HepG2 (cell line): ENCODE results near the gene STPG4. TPM values are rescaled to one million over a fixed set of nuclear protein-coding genes. Genes with fewer than 3 reads are reported as not detected.
A peak's percentile ranks its signal among the peaks of the same experiment; 100 is the strongest.

Experiments used
- ATAC-seq: fragments of 200-7000 bp; cut with Tn5 transposase; 3 replicates; pipeline ENCODE4 v1.9.1; 2020; ENCODE audit warnings: mild to moderate bottlenecking, moderate library complexity
- BruUV-seq: library from RNA; stranded (reverse); fragments of 400-500 nt; replicated peaks from 2 replicates; lab custom pipeline; 2021; lab: Mats Ljungman, UMichigan
- CTCF ChIA-PET: fragments of 300-600 bp; formaldehyde crosslinking; extraction: SDS; loops from one replicate; lab custom pipeline; 2021; ENCODE audit warnings: low total read pairs, inconsistent platforms, low intra/inter-chr PET ratio; lab: Yijun Ruan, JAX
- POLR2A ChIA-PET: fragments of 350-600 bp; sonication (Branson Sonifier 250); formaldehyde crosslinking; loops from one replicate; lab custom pipeline; 2020; ENCODE audit warnings: antibody characterized with exemption, inconsistent platforms; lab: Yijun Ruan, JAX
- DNase-seq: peaks from one replicate; pipeline ENCODE4 v3.0.0-alpha.2; 2015; ENCODE audit warnings: low spot score
- FAIRE-seq: peaks from 3 replicates; lab custom pipeline; 2011; peaks lifted over from hg19 to GRCh38; lab: Jason Lieb, UNC
- H2AFZ ChIP-seq: one replicate; pipeline ENCODE4 v1.6.1; 2011; ENCODE audit warnings: low read length, inconsistent platforms
- H3K27ac ChIP-seq: fragments of 300-600 bp; 3 replicates; pipeline ENCODE4 v1.8.0; 2011; ENCODE audit warnings: mixed run types, mild to moderate bottlenecking, mixed read lengths, low read length, inconsistent platforms; ENCODE audit not compliant: insufficient read depth; ENCODE audit errors: extremely low read length
- H3K27me3 ChIP-seq, 2 experiments: fragments of 200-600 bp in 1 of 2; 2 replicates in 1 of 2; 3 replicates in 1 of 2; pipeline versions ENCODE4 v1.6.0 to v1.8.0; 2011; ENCODE audit warnings: low read length in 2 of 2, mild to moderate bottlenecking in 2 of 2, moderate library complexity in 2 of 2, inconsistent platforms in 1 of 2; ENCODE audit not compliant: insufficient read depth in 2 of 2, control insufficient read depth in 1 of 2
- H3K36me3 ChIP-seq, 2 experiments: fragments of 200-600 bp in 1 of 2; replicated peaks in 1 of 2; 2 replicates in 1 of 2; 3 replicates in 1 of 2; pipeline versions ENCODE4 v1.5.1 to v1.8.0; 2011; ENCODE audit warnings: low read length in 2 of 2, inconsistent platforms in 1 of 2; ENCODE audit not compliant: insufficient read depth in 2 of 2, control insufficient read depth in 1 of 2
- H3K4me1 ChIP-seq: 2 replicates; pipeline ENCODE4 v1.5.1; 2012; ENCODE audit warnings: low read length, inconsistent platforms; ENCODE audit not compliant: insufficient read depth
- H3K4me2 ChIP-seq: 2 replicates; pipeline ENCODE4 v1.6.0; 2011; ENCODE audit warnings: low read depth, low read length, inconsistent platforms
- H3K4me3 ChIP-seq, 3 experiments: fragments of 200-600 bp in 1 of 3; sonication (generic), shearing (Covaris generic) in 1 of 3; replicated peaks in 1 of 3; 2 replicates each; pipeline ENCODE4 v1.5.1; 2011 to 2016; ENCODE audit warnings: low read length in 3 of 3, inconsistent platforms in 2 of 3, low read depth in 2 of 3, mild to moderate bottlenecking in 2 of 3, control low read depth in 1 of 3, mixed read lengths in 1 of 3; ENCODE audit not compliant: insufficient read depth in 1 of 3
- H3K79me2 ChIP-seq: one replicate; pipeline ENCODE4 v1.6.1; 2011; ENCODE audit warnings: low read length, inconsistent platforms; ENCODE audit not compliant: insufficient read depth
- H3K9ac ChIP-seq: 2 replicates; pipeline ENCODE4 v1.6.0; 2011; ENCODE audit warnings: mild to moderate bottlenecking, low read depth, low read length, inconsistent platforms; ENCODE audit not compliant: insufficient read depth
- H3K9me3 ChIP-seq: 2 replicates; pipeline ENCODE4 v1.5.1; 2012; ENCODE audit warnings: mild to moderate bottlenecking, low read length
- H4K20me1 ChIP-seq: 2 replicates; pipeline ENCODE4 v1.6.0; 2011; ENCODE audit warnings: inconsistent platforms, mild to moderate bottlenecking, low read length, moderate library complexity; ENCODE audit not compliant: insufficient read depth
- ATRX ChIP-seq: sonication (generic); formaldehyde crosslinking; IDR thresholded peaks from 2 replicates; pipeline ENCODE4 v1.4.0; 2020; ENCODE audit warnings: missing genetic modification reagents, borderline replicate concordance
- CENPBD1 ChIP-seq: sonication (generic); formaldehyde crosslinking; IDR thresholded peaks from 2 replicates; pipeline ENCODE4 v1.8.0; 2022; ENCODE audit warnings: missing genetic modification reagents, low read depth, mild to moderate bottlenecking, borderline replicate concordance
- ZFP36L1 ChIP-seq: sonication (generic); formaldehyde crosslinking; IDR thresholded peaks from 2 replicates; pipeline ENCODE4 v1.8.0; 2022; ENCODE audit warnings: mild to moderate bottlenecking, missing genetic modification reagents, moderate library complexity
- ZNF136 ChIP-seq: sonication (generic); formaldehyde crosslinking; IDR thresholded peaks from 2 replicates; pipeline ENCODE4 v1.8.1; 2022; ENCODE audit warnings: low read depth, mild to moderate bottlenecking, moderate library complexity, missing genetic modification reagents
- ZNF564 ChIP-seq: sonication (generic); formaldehyde crosslinking; IDR thresholded peaks from 2 replicates; pipeline ENCODE4 v1.8.1; 2023; ENCODE audit warnings: mild to moderate bottlenecking, missing genetic modification reagents
- ZNF619 ChIP-seq: sonication (generic); formaldehyde crosslinking; IDR thresholded peaks from 2 replicates; pipeline ENCODE4 v1.4.0; 2020; ENCODE audit warnings: mild to moderate bottlenecking, missing genetic modification reagents
- WGBS: methylation state at CpG from one replicate; pipeline ENCODE4 v1.1.6; 2017; ENCODE audit warnings: low lambda C conversion rate; 5-methylcytosine and 5-hydroxymethylcytosine counted together
- in situ Hi-C: cut with HindIII; loops from 2 replicates; pipeline ENCODE4 v1.10.0; 2017; ENCODE audit warnings: low pct_unique_long_range_greater_than_20kb; ENCODE audit not compliant: extremely low pct_ligation_motif_present
- intact Hi-C: fragments of 100-400 bp; cut with micrococcal nuclease; formaldehyde crosslinking; loops from one replicate; pipeline ENCODE4 v1.10.0; 2022; ENCODE audit not compliant: unreplicated experiment
- polyA plus RNA-seq, 8 experiments: library from polyadenylated mRNA; depleted of rRNA in 3 of 8; stranded (reverse) in 7 of 8; unstranded in 1 of 8; fragments of >200 nt; fragmentation: Illumina TruSeq in 4 of 8; extraction: Trizol in 4 of 8; gene quantifications; 2 replicates each; pipeline versions ENCODE4 v1.2.1 to v1.2.3, GENCODE V29; 2011 to 2016; ENCODE audit warnings: low read depth in 4 of 8, missing spikeins in 1 of 8, mixed read lengths in 1 of 8; ENCODE audit not compliant: insufficient read depth in 1 of 8
- total RNA-seq, 5 experiments: library from RNA; depleted of rRNA; stranded (reverse); fragments of >200 nt; fragmentation: Illumina TruSeq; extraction: Trizol; gene quantifications; 2 replicates each; pipeline ENCODE4 v1.2.3, GENCODE V29; 2016; ENCODE audit warnings: low read depth in 1 of 5
- TF ChIP-seq, protein P1 (sequence below): sonication (generic); formaldehyde crosslinking; IDR thresholded peaks from 2 replicates; pipeline ENCODE4 v1.4.0; 2020; ENCODE audit warnings: mild to moderate bottlenecking, low read depth, missing genetic modification reagents
- TF ChIP-seq, protein P2 (sequence below): sonication (generic); formaldehyde crosslinking; conservative IDR thresholded peaks from 2 replicates; pipeline ENCODE4 v1.4.0; 2020; ENCODE audit warnings: mild to moderate bottlenecking, missing genetic modification reagents, moderate library complexity

The STPG4 gene
- total and polyA plus RNA-seq, 2 of the 13 experiments (the other 11 are each of a cell fraction or from before 2014, with no cell fraction given): 0.11 to 0.15 TPM

- DNase-seq: no peak
- Histone ChIP-seq H3K4me2 (no peak overlapping the region), H3K27ac (no peak overlapping the region), H2AFZ (no peak overlapping the region), H3K4me3 (no peak overlapping the region), H3K36me3 (no peaks in the 10 kb centered on the region), H3K4me1 (peaks cover 16% of the 10 kb centered on the region), H3K9me3 (no peaks in the 10 kb centered on the region)
- ATAC-seq: peak; percentile 41; the same call in 2 of the 3 replicates
- intact Hi-C loops: no loop called here
- TF ChIP-seq ZNF564 (CRISPR knock-in tag): no peak
- no peak for TF ChIP-seq CENPBD1
- TF ChIP-seq, protein P1, sequence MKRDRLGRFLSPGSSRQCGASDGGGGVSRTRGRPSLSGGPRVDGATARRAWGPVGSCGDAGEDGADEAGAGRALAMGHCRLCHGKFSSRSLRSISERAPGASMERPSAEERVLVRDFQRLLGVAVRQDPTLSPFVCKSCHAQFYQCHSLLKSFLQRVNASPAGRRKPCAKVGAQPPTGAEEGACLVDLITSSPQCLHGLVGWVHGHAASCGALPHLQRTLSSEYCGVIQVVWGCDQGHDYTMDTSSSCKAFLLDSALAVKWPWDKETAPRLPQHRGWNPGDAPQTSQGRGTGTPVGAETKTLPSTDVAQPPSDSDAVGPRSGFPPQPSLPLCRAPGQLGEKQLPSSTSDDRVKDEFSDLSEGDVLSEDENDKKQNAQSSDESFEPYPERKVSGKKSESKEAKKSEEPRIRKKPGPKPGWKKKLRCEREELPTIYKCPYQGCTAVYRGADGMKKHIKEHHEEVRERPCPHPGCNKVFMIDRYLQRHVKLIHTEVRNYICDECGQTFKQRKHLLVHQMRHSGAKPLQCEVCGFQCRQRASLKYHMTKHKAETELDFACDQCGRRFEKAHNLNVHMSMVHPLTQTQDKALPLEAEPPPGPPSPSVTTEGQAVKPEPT (CRISPR knock-in tag): no peak
- no peak for TF ChIP-seq ZFP36L1 (CRISPR knock-in tag)
- no peak for TF ChIP-seq ZNF619 (CRISPR knock-in tag)
- TF ChIP-seq ZNF136: no peak
- no peak for TF ChIP-seq ATRX (CRISPR knock-in tag)
- TF ChIP-seq, protein P2, sequence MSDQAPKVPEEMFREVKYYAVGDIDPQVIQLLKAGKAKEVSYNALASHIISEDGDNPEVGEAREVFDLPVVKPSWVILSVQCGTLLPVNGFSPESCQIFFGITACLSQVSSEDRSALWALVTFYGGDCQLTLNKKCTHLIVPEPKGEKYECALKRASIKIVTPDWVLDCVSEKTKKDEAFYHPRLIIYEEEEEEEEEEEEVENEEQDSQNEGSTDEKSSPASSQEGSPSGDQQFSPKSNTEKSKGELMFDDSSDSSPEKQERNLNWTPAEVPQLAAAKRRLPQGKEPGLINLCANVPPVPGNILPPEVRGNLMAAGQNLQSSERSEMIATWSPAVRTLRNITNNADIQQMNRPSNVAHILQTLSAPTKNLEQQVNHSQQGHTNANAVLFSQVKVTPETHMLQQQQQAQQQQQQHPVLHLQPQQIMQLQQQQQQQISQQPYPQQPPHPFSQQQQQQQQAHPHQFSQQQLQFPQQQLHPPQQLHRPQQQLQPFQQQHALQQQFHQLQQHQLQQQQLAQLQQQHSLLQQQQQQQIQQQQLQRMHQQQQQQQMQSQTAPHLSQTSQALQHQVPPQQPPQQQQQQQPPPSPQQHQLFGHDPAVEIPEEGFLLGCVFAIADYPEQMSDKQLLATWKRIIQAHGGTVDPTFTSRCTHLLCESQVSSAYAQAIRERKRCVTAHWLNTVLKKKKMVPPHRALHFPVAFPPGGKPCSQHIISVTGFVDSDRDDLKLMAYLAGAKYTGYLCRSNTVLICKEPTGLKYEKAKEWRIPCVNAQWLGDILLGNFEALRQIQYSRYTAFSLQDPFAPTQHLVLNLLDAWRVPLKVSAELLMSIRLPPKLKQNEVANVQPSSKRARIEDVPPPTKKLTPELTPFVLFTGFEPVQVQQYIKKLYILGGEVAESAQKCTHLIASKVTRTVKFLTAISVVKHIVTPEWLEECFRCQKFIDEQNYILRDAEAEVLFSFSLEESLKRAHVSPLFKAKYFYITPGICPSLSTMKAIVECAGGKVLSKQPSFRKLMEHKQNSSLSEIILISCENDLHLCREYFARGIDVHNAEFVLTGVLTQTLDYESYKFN (CRISPR knock-in tag): no peak
- TF ChIP-seq, all 625 proteins: peak for 0
- FAIRE-seq: no peak
- ChIA-PET CTCF (no interaction called here), POLR2A (interaction anchor here (2.8 kb wide), 1 partner anchor 19 kb away, joined by 13 read pairs; no protein-coding TSS in a partner anchor)
- 81% methylated on average over 4 of the region's 4 CpGs for WGBS
- H3K27me3 ChIP-seq: no peaks in the 10 kb centered on the region; a peak in 1 of 5 replicates
- H3K79me2 ChIP-seq: no peaks in the 10 kb centered on the region
- H4K20me1 ChIP-seq: no peaks in the 10 kb centered on the region
- no TSS peak for BruUV-seq
- H3K9ac ChIP-seq: no peak overlapping the region
- in situ Hi-C loops: no loop called here
Observed at GRCh38 chr2:47098953-47099352, 56.2 kb downstream of the STPG4 start.
